HUES6 (cell line): ENCODE measurements around the gene SH3GL1.

Experiments used
- H3K27ac ChIP-seq: 2 replicates; pipeline ENCODE4 v1.7.0; 2013; ENCODE audit warnings: low read depth, mild to moderate bottlenecking, low read length, inconsistent platforms
- H3K27me3 ChIP-seq: 2 replicates; pipeline ENCODE4 v1.6.1; 2013; ENCODE audit warnings: low read length; ENCODE audit not compliant: control insufficient read depth, insufficient read depth
- H3K36me3 ChIP-seq: 2 replicates; pipeline ENCODE4 v1.6.1; 2013; ENCODE audit warnings: low read length; ENCODE audit not compliant: control insufficient read depth, insufficient read depth
- H3K4me1 ChIP-seq: 2 replicates; pipeline ENCODE4 v1.6.1; 2013; ENCODE audit warnings: low read length; ENCODE audit not compliant: control insufficient read depth, insufficient read depth
- H3K4me3 ChIP-seq: 2 replicates; pipeline ENCODE4 v1.5.1; 2013; ENCODE audit warnings: low read depth, low read length
- H3K9ac ChIP-seq: one replicate; pipeline ENCODE4 v1.6.1; 2013; ENCODE audit warnings: mild to moderate bottlenecking, low read length
- H3K9me3 ChIP-seq: 2 replicates; pipeline ENCODE4 v1.6.1; 2013; ENCODE audit warnings: low read depth, low read length; ENCODE audit not compliant: control insufficient read depth, insufficient read depth

The SH3GL1 gene

GRCh38 chr19:4328243-4328990 lies 71.9 kb downstream of the SH3GL1 start:
- Histone ChIP-seq H3K36me3 (peaks cover 7% of the 10 kb centered on the region; the same call in 1 of the 2 replicates), H3K4me1 (0 out of 2 replicates have a peak, but pooled peaks cover 3% of the 10 kb centered on the region), H3K27me3 (no peaks in the 10 kb centered on the region), H3K27ac (no peak overlapping the region), H3K9me3 (no peaks in the 10 kb centered on the region), H3K4me3 (peak overlapping the region; percentile 89), H3K9ac (peak overlapping the region; percentile 64)

GRCh38 chr19:4327877-4328242 lies 72.5 kb downstream of the SH3GL1 start:
- H3K9me3 ChIP-seq = no peaks in the 10 kb centered on the region
- peak overlapping the region; percentile 34 for H3K9ac ChIP-seq
- no peak overlapping the region for H3K27ac ChIP-seq
- H3K36me3 ChIP-seq = peaks cover 11% of the 10 kb centered on the region; the same call in 1 of the 2 replicates
- peak overlapping the region; percentile 66 for H3K4me3 ChIP-seq
- H3K27me3 ChIP-seq = no peaks in the 10 kb centered on the region
- 0 out of 2 replicates have a peak, but pooled peaks cover 3% of the 10 kb centered on the region for H3K4me1 ChIP-seq

- Histone ChIP-seq H3K4me1 (0 out of 2 replicates have a peak, but pooled peaks cover 3% of the 10 kb centered on the region), H3K36me3 (peaks cover 12% of the 10 kb centered on the region; the same call in 1 of the 2 replicates), H3K9ac (peak overlapping the region; percentile 76), H3K27ac (no peak overlapping the region), H3K9me3 (no peaks in the 10 kb centered on the region), H3K4me3 (peak overlapping the region; percentile 66), H3K27me3 (no peaks in the 10 kb centered on the region)
Observed at GRCh38 chr19:4327252-4327876, 73.0 kb downstream of the SH3GL1 start.

GRCh38 chr19:4326837-4327251 lies 73.5 kb downstream of the SH3GL1 start:
- H3K27ac ChIP-seq = no peak overlapping the region
- no peaks in the 10 kb centered on the region for H3K27me3 ChIP-seq
- H3K4me3 ChIP-seq = peak overlapping the region; percentile 66
- peak overlapping the region; percentile 76 for H3K9ac ChIP-seq
- peaks cover 12% of the 10 kb centered on the region; the same call in 1 of the 2 replicates for H3K36me3 ChIP-seq
- H3K9me3 ChIP-seq = no peaks in the 10 kb centered on the region
- 0 out of 2 replicates have a peak, but pooled peaks cover 3% of the 10 kb centered on the region for H3K4me1 ChIP-seq

- Histone ChIP-seq H3K27me3 (no peaks in the 10 kb centered on the region), H3K9ac (no peak overlapping the region), H3K9me3 (no peaks in the 10 kb centered on the region), H3K4me3 (peak overlapping the region; percentile 66), H3K36me3 (peaks cover 12% of the 10 kb centered on the region; the same call in 1 of the 2 replicates), H3K27ac (no peak overlapping the region), H3K4me1 (0 out of 2 replicates have a peak, but pooled peaks cover 3% of the 10 kb centered on the region)
Observed at GRCh38 chr19:4326215-4326836, 74.0 kb downstream of the SH3GL1 start.

GRCh38 chr19:4324228-4324627 lies 76.1 kb downstream of the SH3GL1 start:
- no peaks in the 10 kb centered on the region for H3K27me3 ChIP-seq
- no peak overlapping the region for H3K9ac ChIP-seq
- H3K27ac ChIP-seq = no peak overlapping the region
- H3K4me3 ChIP-seq = no peak overlapping the region
- H3K9me3 ChIP-seq = 0 out of 2 replicates have a peak, but pooled peaks cover 4% of the 10 kb centered on the region
- peaks cover 12% of the 10 kb centered on the region; the same call in 1 of the 2 replicates for H3K36me3 ChIP-seq
- H3K4me1 ChIP-seq = 0 out of 2 replicates have a peak, but pooled peaks cover 3% of the 10 kb centered on the region

- H3K4me3 ChIP-seq = no peak overlapping the region
- H3K27me3 ChIP-seq = no peaks in the 10 kb centered on the region
- no peak overlapping the region for H3K27ac ChIP-seq
- no peak overlapping the region for H3K9ac ChIP-seq
- 0 out of 2 replicates have a peak, but pooled peaks cover 3% of the 10 kb centered on the region for H3K4me1 ChIP-seq
- 0 out of 2 replicates have a peak, but pooled peaks cover 5% of the 10 kb centered on the region for H3K9me3 ChIP-seq
- peaks cover 16% of the 10 kb centered on the region for H3K36me3 ChIP-seq
Observed at GRCh38 chr19:4323692-4324091, 76.7 kb downstream of the SH3GL1 start.

GRCh38 chr19:4322942-4323665 lies 77.2 kb downstream of the SH3GL1 start:
- H3K9me3 ChIP-seq = 0 out of 2 replicates have a peak, but pooled peaks cover 5% of the 10 kb centered on the region
- no peaks in the 10 kb centered on the region for H3K27me3 ChIP-seq
- no peak overlapping the region for H3K4me3 ChIP-seq
- H3K4me1 ChIP-seq = 0 out of 2 replicates have a peak, but pooled peaks cover 3% of the 10 kb centered on the region
- no peak overlapping the region for H3K27ac ChIP-seq
- H3K36me3 ChIP-seq = peaks cover 22% of the 10 kb centered on the region
- no peak overlapping the region for H3K9ac ChIP-seq

GRCh38 chr19:4320419-4320818 lies 79.9 kb downstream of the SH3GL1 start:
- no peak overlapping the region for H3K27ac ChIP-seq
- no peaks in the 10 kb centered on the region for H3K27me3 ChIP-seq
- 0 out of 2 replicates have a peak, but pooled peaks cover 5% of the 10 kb centered on the region for H3K9me3 ChIP-seq
- H3K36me3 ChIP-seq = peaks cover 34% of the 10 kb centered on the region
- no peaks in the 10 kb centered on the region for H3K4me1 ChIP-seq
- H3K4me3 ChIP-seq = no peak overlapping the region
- H3K9ac ChIP-seq = no peak overlapping the region

- Histone ChIP-seq H3K36me3 (peaks cover 37% of the 10 kb centered on the region), H3K27ac (no peak overlapping the region), H3K9me3 (0 out of 2 replicates have a peak, but pooled peaks cover 5% of the 10 kb centered on the region), H3K4me3 (no peak overlapping the region), H3K27me3 (no peaks in the 10 kb centered on the region), H3K9ac (no peak overlapping the region), H3K4me1 (no peaks in the 10 kb centered on the region)
Observed at GRCh38 chr19:4319067-4319718, 81.2 kb downstream of the SH3GL1 start.
